HS-27A (cell line): Measurements from ENCODE around the gene SMARCA4.

Experiments used
- DNase-seq: peaks from one replicate; pipeline ENCODE4 v3.0.0-alpha.2; 2012; ENCODE audit warnings: low read depth, missing footprints

The SMARCA4 gene

DNA sequence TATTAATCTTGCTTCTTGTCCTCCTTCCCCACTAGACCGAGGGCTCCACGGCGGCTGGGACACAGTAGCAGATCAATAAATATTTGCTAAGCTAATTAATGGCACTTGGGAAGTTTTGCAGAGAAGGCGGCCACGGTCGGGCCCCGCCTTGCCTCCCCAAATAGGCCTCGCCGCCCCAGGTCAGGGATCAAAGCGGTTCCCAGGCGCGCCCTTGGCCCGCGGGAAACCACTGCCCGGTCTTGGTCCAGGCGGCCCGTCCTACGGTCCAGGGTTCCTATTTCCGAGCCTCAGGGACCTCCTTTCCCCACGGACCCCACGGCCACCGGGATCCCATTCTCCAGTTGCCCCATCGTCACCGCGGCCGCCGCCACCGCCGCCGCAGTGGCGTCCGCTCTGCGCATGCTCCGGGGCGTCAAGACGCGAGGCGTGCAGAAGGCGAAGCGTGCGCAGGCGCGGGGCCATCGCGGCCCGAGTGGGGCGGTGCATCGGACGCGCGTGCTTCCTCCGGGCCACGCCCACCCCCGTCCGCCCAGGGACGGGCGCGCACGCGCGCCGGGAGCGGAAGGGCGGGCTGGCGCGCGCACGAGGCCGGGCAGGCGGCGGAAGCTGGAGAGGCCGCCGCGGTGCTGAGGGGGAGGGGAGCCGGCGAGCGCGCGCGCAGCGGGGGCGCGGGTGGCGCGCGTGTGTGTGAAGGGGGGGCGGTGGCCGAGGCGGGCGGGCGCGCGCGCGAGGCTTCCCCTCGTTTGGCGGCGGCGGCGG, at the start of gene SMARCA4:
SMARCA4 (plus strand) TSS at position 717 of the 759 bp plus-strand sequence. CDS start 23,122 bp downstream, outside the sequence.
- peak; percentile 88 for DNase-seq

- no peak for DNase-seq
Observed at GRCh38 chr19:10911579-10912363, 49.1 kb upstream of the SMARCA4 start.

DNA sequence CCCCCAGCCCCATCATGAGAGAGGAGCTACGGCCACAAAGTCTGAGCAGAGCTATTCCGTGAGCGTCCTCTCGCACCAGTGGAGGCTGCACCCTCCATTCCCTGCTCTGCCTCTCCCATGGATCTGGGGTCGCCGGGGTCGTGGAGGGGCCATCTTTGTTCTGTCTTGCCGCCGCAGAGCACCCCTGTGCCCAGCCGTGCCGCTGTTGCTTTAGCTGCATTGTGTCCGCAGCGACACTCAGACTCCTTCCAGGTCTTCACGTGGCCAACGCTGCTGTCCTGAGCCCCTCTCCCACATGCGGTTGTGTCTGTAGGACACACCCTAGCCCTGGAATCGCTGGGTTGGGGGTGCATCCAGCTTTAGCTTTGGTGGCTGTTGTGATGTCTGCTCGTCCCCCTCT, 48.2 kb upstream of the SMARCA4 start:
- no peak for DNase-seq

- DNase-seq = no peak
Observed at GRCh38 chr19:10913716-10914340, 47.0 kb upstream of the SMARCA4 start.

DNA sequence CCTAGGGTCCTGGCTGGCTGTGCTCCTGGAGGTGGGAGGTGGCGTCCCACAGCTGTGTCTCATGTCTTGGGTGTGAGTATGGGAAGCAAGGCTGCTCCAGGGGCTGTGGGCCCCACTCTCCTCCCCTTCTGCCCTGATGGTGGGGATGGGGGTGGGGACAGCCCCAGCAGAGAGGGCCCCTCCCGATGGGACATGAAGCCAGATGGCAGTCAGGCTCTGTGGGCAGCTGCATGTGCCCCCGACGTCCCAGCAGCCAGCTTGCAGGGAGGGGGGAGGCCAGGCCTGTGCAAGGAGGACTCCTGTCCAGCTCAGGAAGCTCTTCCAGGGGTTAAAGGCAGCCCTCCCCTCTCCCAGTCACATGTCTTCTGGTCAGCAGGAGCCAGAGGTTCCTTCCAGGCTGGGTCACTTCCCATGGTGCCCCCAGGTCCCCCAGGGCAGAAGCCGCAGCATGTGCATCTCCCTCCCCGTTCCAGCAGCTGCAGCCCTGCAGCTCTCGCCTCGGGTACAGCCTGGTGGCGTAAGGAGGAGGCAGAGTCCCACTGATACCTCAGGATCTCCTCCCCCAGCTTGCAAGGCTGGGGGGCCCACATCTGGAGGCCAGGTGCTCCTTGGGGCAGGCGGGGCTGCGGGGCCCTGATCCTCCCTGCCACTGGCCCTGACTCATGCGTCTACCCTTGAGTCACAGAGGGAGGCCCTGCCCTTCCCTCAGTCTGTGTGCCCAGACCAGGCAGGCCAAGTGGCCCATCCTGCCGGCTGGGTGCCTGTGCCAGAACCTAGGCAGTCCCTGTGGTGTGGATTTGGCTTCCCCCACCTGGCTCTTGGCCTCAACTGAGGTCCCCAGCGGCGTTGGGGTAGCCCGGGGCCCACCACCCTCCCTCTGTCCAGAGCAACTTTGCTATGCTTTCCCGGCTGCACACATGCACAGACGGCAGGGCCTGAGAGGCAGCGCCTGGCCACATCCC, 45.4 kb upstream of the SMARCA4 start:
- peak; percentile 45 for DNase-seq

- DNase-seq = no peak
Observed at GRCh38 chr19:10916602-10917001, 44.2 kb upstream of the SMARCA4 start.

GRCh38 chr19:10918359-10918758, 42.5 kb upstream of the SMARCA4 start:
- no peak for DNase-seq

- no peak for DNase-seq
Observed at GRCh38 chr19:10919352-10920287, 41.2 kb upstream of the SMARCA4 start.

DNA sequence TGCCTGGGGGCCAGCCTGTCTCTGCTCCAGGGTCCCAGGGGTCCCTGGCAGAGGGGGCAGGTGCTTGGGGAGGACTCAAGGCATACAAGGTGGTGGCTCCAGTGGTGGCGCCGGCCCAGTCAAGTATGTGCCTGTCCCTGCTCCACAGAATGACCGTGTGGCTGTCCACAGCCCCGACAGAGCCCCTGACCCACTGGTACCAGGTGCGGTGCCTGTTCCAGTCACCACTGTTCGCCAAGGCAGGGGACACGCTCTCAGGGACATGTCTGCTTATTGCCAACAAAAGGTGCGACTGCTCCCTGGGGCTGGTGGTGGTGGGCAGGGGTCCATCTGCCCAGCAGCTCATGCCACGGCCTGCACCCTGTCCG, 40.6 kb upstream of the SMARCA4 start:
- DNase-seq = no peak

DNA sequence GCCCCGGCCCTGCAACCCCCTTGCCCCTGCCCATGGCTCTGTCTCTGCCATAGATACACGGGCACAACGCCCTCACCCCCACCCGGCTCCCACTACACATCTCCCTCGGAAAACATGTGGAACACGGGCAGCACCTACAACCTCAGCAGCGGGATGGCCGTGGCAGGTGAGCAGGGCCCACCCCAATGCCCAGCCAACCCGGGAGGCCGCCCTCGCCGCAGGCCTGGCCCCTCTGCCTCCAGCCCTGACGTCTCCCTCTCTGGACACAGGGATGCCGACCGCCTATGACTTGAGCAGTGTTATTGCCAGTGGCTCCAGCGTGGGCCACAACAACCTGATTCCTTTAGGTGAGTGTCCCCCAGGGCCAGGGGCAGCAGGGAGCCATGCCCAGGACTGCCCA, 40.0 kb upstream of the SMARCA4 start:
- DNase-seq = no peak

DNA sequence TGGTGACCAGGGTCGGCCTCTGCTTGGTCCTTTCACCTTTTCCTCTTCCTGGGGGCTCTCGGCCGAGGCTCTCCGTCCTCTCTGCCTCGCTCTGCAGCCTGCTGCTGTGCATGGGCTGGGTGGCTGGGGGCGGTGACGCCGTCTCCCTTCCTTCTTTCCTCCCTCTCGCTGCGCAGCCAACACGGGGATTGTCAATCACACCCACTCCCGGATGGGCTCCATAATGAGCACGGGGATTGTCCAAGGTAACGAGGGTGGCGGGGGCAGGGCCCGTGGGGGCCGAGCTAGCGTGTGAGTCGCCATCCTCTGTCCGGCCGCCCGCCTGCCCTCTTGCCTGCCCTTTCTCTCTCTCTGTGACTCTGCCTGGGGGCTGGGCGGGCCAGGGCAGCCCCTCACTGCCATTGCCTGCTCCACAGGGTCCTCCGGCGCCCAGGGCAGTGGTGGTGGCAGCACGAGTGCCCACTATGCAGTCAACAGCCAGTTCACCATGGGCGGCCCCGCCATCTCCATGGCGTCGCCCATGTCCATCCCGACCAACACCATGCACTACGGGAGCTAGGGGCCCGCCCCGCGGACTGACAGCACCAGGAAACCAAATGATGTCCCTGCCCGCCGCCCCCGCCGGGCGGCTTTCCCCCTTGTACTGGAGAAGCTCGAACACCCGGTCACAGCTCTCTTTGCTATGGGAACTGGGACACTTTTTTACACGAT, 39.5 kb upstream of the SMARCA4 start:
- no peak for DNase-seq

- DNase-seq = no peak
Observed at GRCh38 chr19:10921910-10922637, 38.8 kb upstream of the SMARCA4 start.

DNA sequence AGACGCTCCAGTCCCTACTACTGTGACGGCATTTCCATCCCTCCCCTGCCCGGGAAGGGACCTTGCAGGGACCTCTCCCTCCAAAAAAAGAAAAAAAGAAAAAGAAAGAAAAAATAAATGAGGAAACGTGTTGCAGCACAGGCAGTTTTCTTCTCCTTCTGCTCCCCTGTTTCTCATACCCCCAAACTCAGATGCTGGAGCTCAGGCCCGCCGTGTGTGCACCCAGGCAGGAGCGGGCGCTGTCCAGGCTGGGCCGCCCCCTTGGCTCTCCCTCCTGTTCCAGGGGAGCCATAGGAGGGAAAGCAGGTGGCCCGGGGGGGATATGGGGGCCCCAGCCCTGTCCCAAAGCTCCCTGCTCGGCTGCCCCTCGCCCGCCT, 38.2 kb upstream of the SMARCA4 start:
- no peak for DNase-seq

GRCh38 chr19:10923260-10924112, 37.3 kb upstream of the SMARCA4 start:
- DNase-seq = no peak

- DNase-seq = no peak
Observed at GRCh38 chr19:10924597-10924996, 36.2 kb upstream of the SMARCA4 start.

GRCh38 chr19:10927730-10928562, 32.9 kb upstream of the SMARCA4 start:
- DNase-seq = no peak
